Aorta (tissue), 5 donors: Measurements from ENCODE around the gene P2RX1. TPM values are rescaled to one million over a fixed set of nuclear protein-coding genes. Genes with fewer than 3 reads are reported as not detected.

Source experiments
- ATAC-seq: fragments of 200-7000 bp; cut with Tn5 transposase; one replicate; pipeline ENCODE4 v1.9.1; 2022; ENCODE audit warnings: moderate library complexity; ENCODE audit not compliant: low FRiP score
- DNase-seq, 2 donors: peaks; one replicate each; pipeline ENCODE4 v3.0.0-alpha.2; 2020
- H3K27ac ChIP-seq, 2 donors: one replicate each; pipeline ENCODE4 v1.5.1; 2013; ENCODE audit warnings: low read length in 2 of 2, mild to moderate bottlenecking in 2 of 2, moderate library complexity in 2 of 2, control low read depth in 1 of 2, inconsistent platforms in 1 of 2, low read depth in 1 of 2
- H3K27me3 ChIP-seq, 2 donors: one replicate each; pipeline ENCODE4 v1.6.1; 2013; ENCODE audit warnings: control low read depth in 1 of 2, low read length in 1 of 2, mild to moderate bottlenecking in 1 of 2, moderate library complexity in 1 of 2; ENCODE audit not compliant: insufficient read depth in 2 of 2, control insufficient read depth in 1 of 2
- H3K36me3 ChIP-seq, 2 donors: one replicate each; pipeline ENCODE4 v1.6.1; 2013; ENCODE audit warnings: control low read depth in 1 of 2, low read length in 1 of 2, mild to moderate bottlenecking in 1 of 2; ENCODE audit not compliant: insufficient read depth in 2 of 2, control insufficient read depth in 1 of 2
- H3K4me1 ChIP-seq, 2 donors: one replicate each; pipeline ENCODE4 v1.6.1; 2013; ENCODE audit warnings: low read length in 2 of 2, control low read depth in 1 of 2, mild to moderate bottlenecking in 1 of 2, moderate library complexity in 1 of 2; ENCODE audit not compliant: insufficient read depth in 2 of 2, control insufficient read depth in 1 of 2
- H3K4me3 ChIP-seq, 2 donors: one replicate each; pipeline ENCODE4 v1.5.1; 2013; ENCODE audit warnings: low read length in 2 of 2, control low read depth in 1 of 2, mild to moderate bottlenecking in 1 of 2
- H3K9me3 ChIP-seq: one replicate; pipeline ENCODE4 v1.6.1; 2013; ENCODE audit warnings: mild to moderate bottlenecking, low read length; ENCODE audit not compliant: control insufficient read depth
- WGBS, 2 donors: extraction: QIAGEN DNeasy Blood & Tissue Kit; methylation state at CpG; one replicate each; pipeline ENCODE4 v1.1.7; 2013; 5-methylcytosine and 5-hydroxymethylcytosine counted together
- intact Hi-C, 2 donors: fragments of 100-400 bp; cut with DNase I; formaldehyde crosslinking; loops; one replicate each; pipeline versions ENCODE4 v1.14.2 to v1.15.0; 2022
- polyA plus RNA-seq, 2 donors: library from polyadenylated mRNA; stranded (reverse); fragments of 200-250 nt; gene quantifications; one replicate each; pipeline ENCODE4 v1.2.3, GENCODE V29; 2013
- total RNA-seq, 2 donors: library from RNA; stranded (reverse); fragmentation: NEBNext Ultra II Directional; extraction: Animal tissue kit (Norgen Biotek cat#: 25700); gene quantifications; one replicate each; pipeline ENCODE4 v1.2.1, GENCODE V29; 2021
- donor health status: healthy with polysubstance abuse.
- donor health status: Bipolar disorder and iron deficiency.
- donor health status: DM: no; HTN: no; CAD: no.
- donor health status: DM: no; HTN: no; CAD: no.
- donor health status: DM: yes; HTN: yes; CAD: no.

Gene P2RX1
- total and polyA plus RNA-seq, 4 donors: 0.50 to 4.7 (median 2.6) TPM

- intact Hi-C loops: loop anchor here in 1 of 2 donors (5.0 kb wide), 1 partner anchor 43 kb away; the partner anchor contains the start of gene P2RX1
- no peak for ATAC-seq
- no peaks in the 10 kb centered on the region for H3K36me3 ChIP-seq
- H3K4me1 ChIP-seq: no peaks in the 10 kb centered on the region
- no peaks in the 10 kb centered on the region for H3K9me3 ChIP-seq
- DNase-seq: peak in 1 of 2 donors; percentile 62
- no peak overlapping the region for H3K27ac ChIP-seq
- no peak overlapping the region for H3K4me3 ChIP-seq
- H3K27me3 ChIP-seq: no peaks in the 10 kb centered on the region
- WGBS, 2 donors: 46 to 60% methylated on average over 14 of the region's 14 CpGs
These were observed 44.5 kb upstream of the P2RX1 start for GRCh38 chr17:3960764-3961163.

DNA sequence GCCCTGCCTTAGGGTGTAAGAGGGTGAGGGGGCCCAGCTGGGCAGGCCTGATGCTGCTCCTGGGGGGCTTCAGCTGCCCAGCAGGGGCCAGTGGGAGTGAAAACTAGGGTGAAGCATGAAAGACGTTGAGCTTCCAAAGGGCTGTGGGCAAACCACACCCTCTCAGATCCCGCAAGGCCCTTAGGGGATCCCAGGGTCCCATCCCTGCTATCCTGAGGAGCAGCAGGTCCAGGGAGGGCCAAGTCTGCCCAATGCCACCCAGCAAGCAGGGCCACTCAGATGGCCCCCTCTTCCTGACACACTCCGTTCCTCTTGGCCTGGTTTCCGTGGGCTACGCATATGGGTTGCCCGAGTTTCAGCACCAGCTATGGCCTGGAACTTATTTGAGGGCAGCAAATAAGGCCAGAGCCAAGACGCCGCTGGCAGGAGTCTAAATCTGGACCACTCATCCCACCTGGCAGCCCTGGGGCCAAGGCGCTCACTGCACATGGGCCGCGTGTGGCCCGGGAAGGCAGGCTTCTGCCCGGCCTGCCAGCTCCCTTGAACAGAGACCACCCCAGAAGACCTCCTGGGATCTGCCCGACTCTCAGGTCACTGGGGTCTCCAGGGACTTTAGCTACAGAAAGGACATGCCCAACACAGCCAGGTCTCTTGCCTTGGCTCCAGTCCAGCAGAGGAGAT is 43.8 kb upstream of the P2RX1 start:
- Histone ChIP-seq H3K27me3 (no peaks in the 10 kb centered on the region), H3K36me3 (no peaks in the 10 kb centered on the region), H3K27ac (no peak overlapping the region), H3K9me3 (no peaks in the 10 kb centered on the region), H3K4me1 (no peaks in the 10 kb centered on the region), H3K4me3 (no peak overlapping the region)
- WGBS, 2 donors: 21 to 33% methylated on average over 14 of the region's 14 CpGs
- intact Hi-C loops: loop anchor here in 1 of 2 donors (5.0 kb wide), 1 partner anchor 43 kb away; the partner anchor contains the start of gene P2RX1
- no peak for ATAC-seq
- no peak for DNase-seq

DNA sequence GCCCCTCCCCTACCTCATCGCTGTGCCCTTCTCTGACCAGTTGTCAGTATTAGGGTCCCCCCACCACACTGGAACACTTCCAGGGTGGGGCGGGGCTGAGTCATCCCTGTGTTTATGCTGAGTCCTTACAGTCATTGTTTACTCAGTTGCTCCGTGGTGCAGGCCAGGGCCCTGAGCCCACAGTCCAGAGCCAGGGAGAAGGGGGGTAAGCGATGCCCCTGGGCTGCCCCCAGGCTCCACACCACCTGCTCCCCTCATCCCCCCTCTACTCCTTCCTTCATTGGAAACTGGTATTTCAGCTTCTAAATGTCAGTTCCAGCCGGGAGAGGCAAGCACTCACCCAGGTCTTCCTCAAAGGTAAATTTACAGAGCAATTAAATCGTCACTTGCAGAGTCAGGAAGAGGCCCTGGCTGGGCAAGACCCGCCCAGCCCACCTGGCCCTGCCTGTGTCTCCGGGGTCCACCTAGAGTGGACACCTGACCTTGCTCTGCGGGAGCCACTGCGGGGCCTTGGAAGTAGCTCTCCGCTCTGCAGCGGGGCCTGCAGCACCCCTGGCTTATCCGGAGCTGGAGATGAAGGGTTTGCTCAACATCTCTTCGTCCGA is 43.1 kb upstream of the P2RX1 start:
- no peaks in the 10 kb centered on the region for H3K27me3 ChIP-seq
- no peak overlapping the region for H3K4me3 ChIP-seq
- no peak overlapping the region for H3K27ac ChIP-seq
- intact Hi-C loops: no loop called here
- H3K9me3 ChIP-seq: no peaks in the 10 kb centered on the region
- 50 to 51% methylated on average over 15 of the region's 15 CpGs for WGBS, 2 donors
- no peaks in the 10 kb centered on the region for H3K4me1 ChIP-seq
- no peaks in the 10 kb centered on the region for H3K36me3 ChIP-seq
- DNase-seq (no peak), ATAC-seq (no peak)

DNA sequence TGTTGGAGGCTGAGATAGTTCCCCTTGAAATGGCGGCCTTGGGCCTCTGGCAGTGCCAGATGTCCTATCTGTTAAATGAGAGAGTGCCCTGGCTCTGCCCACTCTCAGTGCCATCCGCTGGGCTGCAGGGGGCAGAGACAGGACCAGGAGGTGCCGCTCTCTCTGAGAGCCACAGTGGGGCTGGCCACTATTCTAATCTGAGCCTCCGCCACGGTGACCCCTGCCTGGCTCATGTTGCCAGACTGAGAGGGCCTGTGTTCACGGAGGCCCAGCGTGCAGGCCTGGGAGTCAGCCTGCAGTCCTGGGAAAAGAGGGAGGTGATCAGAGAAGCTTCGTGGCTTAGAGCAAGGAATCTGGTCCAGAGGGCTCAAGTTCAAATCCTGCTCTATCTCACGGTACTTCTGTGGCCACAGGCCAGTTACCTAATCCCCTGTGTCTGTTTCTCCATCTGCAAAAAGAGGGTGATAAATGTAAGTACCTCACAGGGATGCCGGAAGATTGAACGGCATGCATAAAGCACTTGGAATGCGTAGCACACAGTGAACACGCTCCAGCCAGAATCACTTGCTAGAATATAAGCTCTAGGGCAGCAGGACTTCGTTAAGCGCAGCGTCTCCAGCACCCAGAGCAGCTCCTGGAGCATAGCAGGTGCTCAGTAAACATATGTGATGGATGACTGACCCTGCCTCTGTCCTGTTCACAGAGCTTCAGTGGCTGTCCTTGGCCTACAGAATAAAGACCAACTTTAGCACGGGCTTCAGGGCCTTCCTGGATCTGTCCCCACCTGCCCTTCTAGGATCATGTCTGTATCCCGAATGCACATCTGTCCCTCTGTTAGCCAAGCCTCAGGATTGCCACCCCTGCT is 41.7 kb upstream of the P2RX1 start:
- Histone ChIP-seq H3K27me3 (no peaks in the 10 kb centered on the region), H3K9me3 (no peaks in the 10 kb centered on the region), H3K27ac (no peak overlapping the region), H3K4me3 (no peak overlapping the region), H3K4me1 (no peaks in the 10 kb centered on the region), H3K36me3 (no peaks in the 10 kb centered on the region)
- intact Hi-C loops: no loop called here
- no peak for DNase-seq
- no peak for ATAC-seq
- WGBS, 2 donors: 74 to 82% methylated on average over 18 of the region's 18 CpGs

DNA sequence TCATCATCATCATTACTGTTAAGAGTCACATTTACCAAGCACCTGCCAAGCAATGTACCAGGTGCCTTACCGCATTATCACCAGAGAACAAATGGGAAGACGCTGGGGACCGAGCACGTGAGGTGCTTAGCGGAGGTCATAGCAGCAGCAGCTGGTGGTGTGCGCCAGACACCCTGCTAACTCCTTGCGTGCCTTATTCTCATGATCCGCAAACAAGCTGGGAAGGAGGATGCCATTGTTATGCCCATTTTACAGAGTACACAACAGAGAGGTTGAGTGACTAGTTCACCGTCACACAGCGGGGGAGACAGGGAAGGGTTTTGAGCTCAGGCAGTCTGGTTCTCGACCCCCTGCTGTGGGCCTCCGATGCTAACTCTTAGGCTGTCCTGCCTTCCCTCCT is 40.7 kb upstream of the P2RX1 start:
- no peak overlapping the region for H3K4me3 ChIP-seq
- intact Hi-C loops: no loop called here
- no peak for DNase-seq
- no peaks in the 10 kb centered on the region for H3K36me3 ChIP-seq
- H3K9me3 ChIP-seq: no peaks in the 10 kb centered on the region
- H3K27ac ChIP-seq: no peak overlapping the region
- H3K27me3 ChIP-seq: no peaks in the 10 kb centered on the region
- no peak for ATAC-seq
- WGBS, 2 donors: 95 to 98% methylated on average over 12 of the region's 12 CpGs
- no peaks in the 10 kb centered on the region for H3K4me1 ChIP-seq

DNA sequence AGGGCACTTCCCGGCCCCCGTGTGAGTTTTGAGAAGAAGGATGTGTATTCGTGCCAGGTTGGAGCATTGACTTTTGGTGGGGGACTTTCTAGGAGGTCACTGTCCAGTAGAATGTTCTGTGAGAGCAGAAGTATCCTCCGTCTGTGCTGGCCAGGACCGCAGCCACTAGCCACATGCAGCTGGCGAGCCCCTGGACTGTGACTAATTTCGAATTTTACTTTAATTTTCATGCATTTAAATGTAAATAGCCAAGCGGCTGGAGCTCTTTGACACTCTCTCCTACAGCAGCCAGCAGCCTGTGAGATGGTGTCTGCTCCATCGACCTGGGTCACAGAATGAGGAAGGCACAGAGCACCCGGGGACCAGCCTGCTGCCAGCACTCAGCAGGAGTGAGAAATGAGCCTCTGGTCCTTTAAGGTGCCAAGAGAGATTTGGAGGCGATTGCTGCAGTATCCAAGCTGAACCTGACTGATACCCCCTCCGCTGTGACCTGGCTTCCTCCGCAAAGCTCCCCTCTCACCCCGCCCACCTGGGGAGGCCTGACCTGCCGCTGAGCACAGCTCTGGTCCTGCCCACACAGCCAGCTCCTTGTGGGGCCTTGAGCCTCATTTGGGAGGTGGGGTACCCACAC is 40.2 kb upstream of the P2RX1 start:
- intact Hi-C loops: no loop called here
- no peaks in the 10 kb centered on the region for H3K27me3 ChIP-seq
- no peaks in the 10 kb centered on the region for H3K36me3 ChIP-seq
- no peak overlapping the region for H3K27ac ChIP-seq
- no peaks in the 10 kb centered on the region for H3K4me1 ChIP-seq
- no peak for ATAC-seq
- no peaks in the 10 kb centered on the region for H3K9me3 ChIP-seq
- 72 to 80% methylated on average over 15 of the region's 15 CpGs for WGBS, 2 donors
- no peak overlapping the region for H3K4me3 ChIP-seq
- DNase-seq: no peak

GRCh38 chr17:3955673-3955988 is 39.4 kb upstream of the P2RX1 start:
- ATAC-seq: no peak
- Histone ChIP-seq H3K4me1 (no peaks in the 10 kb centered on the region), H3K4me3 (no peak overlapping the region), H3K27me3 (no peaks in the 10 kb centered on the region), H3K27ac (no peak overlapping the region), H3K9me3 (no peaks in the 10 kb centered on the region), H3K36me3 (no peaks in the 10 kb centered on the region)
- DNase-seq: no peak
- WGBS, 2 donors: 78 to 83% methylated on average over 10 of the region's 10 CpGs
- intact Hi-C loops: no loop called here

DNA sequence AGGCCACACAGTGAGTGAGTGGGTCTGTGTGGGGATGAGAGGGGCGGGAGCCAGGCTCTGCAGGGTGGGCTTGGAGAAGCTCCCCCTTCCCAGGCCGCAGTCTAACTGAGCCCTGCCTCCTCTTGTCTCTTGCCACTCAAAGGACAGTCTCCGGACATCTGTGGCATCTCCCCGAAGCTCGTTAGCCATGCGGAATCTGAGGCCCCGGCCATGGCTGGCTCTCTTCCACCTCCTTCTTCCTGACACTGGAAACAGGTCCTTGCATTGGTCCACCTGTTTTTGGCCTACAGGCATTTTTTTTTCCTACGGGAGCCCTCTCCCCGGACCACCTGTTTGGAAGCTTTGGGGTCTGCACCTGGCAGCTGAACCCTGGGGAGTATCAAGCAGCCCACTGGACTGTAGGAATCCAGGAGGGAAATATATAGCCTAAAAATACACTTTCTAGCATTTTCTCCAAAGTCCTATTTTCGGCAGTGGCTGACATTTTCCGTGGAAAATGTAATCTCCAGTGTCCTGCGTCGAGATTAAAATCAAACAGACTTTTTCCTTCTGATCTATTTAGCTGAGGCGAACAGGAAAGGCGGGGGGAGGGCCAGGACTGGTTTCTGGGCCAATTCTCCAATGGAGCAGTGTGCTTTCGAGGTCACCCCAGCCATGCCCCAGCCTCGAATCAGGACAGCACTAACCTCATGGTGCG is 38.9 kb upstream of the P2RX1 start:
- DNase-seq (no peak), ATAC-seq (no peak)
- no peaks in the 10 kb centered on the region for H3K4me1 ChIP-seq
- no peak overlapping the region for H3K4me3 ChIP-seq
- H3K36me3 ChIP-seq: no peaks in the 10 kb centered on the region
- WGBS, 2 donors: 41 to 51% methylated on average over 17 to 18 of the region's 18 CpGs
- no peak overlapping the region for H3K27ac ChIP-seq
- H3K27me3 ChIP-seq: no peaks in the 10 kb centered on the region
- no peaks in the 10 kb centered on the region for H3K9me3 ChIP-seq
- intact Hi-C loops: no loop called here
